Raji (cell line): Measurements from ENCODE around the gene SYCE1L.

Experiments
- POLR2A ChIP-seq: IDR thresholded peaks from 2 replicates; pipeline ENCODE4 v1.6.1; 2011; ENCODE audit warnings: low read depth, low read length, control low read depth; ENCODE audit not compliant: insufficient read depth

The SYCE1L gene

GRCh38 chr16:77199211-77199610 lies at the start of gene SYCE1L:
TSS of gene SYCE1L (plus strand) at chr16:77199408. CDS start at chr16:77199452, 44 bp downstream.
- no peak for TF ChIP-seq POLR2A

DNA sequence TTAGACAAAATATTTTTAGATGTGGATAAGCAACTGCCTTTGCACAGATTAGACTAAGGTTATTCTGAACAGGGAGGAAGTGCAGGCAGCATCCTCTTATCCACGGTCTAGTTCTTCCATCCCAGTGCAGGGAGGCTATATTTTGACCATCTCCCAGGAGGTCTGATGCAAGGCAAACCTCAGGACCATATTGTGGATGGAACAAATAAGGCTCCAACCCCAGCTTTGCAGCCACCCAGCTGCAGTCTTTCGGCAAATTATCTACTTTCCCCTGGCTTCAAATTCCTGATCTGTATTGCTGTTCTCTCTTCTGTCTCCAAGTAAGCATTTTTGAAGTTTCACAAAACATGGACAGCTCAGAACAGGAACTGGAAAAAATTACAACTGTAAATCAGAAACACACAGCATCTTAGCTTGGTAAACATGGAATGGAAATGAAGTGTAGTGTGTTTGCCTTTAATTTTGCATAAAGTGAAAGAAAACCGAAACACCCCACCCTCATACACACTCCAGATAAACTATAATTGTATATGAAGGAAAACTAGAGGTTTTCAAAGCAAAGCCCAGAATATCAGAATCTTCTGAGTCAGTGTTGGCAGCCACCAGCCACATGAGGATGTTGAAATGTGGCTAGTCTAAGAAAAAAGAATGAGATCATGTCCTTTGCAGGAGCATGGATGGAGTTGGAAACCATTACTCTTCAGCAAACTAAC lies 41.7 kb upstream of the SYCE1L start:
- no peak for TF ChIP-seq POLR2A

DNA sequence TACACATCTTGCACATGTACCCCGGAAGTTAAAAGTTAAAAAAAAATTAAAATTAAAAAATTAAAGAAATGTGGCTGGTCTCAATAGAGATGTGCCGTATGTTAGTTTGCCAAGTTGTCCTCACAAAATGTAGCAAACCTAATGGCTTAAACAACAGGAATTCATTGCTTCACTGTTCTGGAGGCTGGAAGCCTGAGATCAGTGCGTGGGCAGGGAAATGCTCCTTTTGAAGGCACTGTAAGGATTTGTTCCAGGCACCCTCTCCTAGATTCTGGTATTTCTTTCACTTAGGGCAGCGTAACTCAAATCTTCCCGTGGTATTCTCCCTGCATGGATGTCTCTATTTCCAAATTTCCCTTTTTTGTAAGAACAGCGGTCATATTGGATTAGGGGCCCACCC lies 40.9 kb upstream of the SYCE1L start:
- TF ChIP-seq POLR2A: no peak

DNA sequence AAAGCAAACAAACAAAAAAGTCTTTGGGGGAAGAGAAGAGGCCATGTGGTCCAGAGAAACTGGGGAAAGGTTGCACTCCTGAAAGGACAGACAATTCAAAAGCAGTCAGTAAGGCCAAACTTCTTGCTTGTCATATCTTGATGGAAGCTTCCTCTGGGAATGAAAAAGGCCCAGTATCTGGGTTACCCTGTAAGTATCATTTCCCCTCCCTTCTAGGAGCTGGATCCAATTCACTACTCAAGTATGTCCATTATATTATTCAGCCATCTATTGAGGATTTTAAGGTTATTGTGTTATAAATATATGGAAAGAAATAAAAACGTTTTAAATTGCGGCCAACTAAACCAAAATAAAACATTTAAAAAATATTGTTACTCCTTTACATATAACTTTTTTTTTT lies 34.2 kb upstream of the SYCE1L start:
- TF ChIP-seq POLR2A: no peak

DNA sequence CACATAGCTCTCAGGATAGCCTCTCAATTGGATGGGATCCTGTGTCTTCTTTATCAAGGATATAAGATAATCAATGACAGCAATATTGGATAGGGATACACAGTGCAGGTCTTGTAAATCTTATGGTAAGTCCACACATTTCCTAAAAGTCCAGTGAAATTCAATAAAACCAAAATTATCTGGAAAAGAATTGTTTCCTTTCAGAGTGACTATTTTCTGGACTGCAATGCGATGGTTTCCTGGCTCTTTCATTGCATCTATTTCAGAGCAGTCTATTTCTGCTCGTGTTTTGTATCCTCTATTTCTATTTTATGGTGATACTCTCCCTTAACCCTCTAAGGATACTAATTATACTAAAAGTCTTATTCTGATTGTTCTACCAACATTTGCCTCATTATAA lies 32.5 kb upstream of the SYCE1L start:
- no peak for TF ChIP-seq POLR2A

GRCh38 chr16:77168901-77169300 lies 30.3 kb upstream of the SYCE1L start:
- no peak for TF ChIP-seq POLR2A

GRCh38 chr16:77169650-77170236 lies 29.5 kb upstream of the SYCE1L start:
- TF ChIP-seq POLR2A: no peak

GRCh38 chr16:77170805-77171204 lies 28.4 kb upstream of the SYCE1L start:
- no peak for TF ChIP-seq POLR2A

- TF ChIP-seq POLR2A: no peak
Measured at GRCh38 chr16:77171745-77172635, 27.2 kb upstream of the SYCE1L start.

DNA sequence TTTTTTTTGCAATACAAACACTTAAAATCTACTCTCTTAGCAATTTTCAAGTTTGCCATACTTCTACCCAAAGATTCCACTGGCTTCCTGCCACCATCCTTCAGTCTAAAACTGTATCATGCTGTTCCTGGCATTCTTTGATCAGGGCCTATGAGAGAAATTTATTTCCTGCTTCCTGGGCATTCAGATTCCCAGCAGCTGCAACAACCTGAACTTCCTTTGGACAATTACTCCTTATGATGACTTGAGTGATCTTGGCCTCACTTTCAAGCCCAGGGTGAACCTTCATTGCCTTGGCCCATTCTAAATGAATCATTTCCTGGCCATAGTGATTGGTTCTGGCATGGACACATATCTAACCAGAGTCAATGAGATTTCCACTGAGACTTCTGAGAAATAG lies 26.3 kb upstream of the SYCE1L start:
- TF ChIP-seq POLR2A: no peak

DNA sequence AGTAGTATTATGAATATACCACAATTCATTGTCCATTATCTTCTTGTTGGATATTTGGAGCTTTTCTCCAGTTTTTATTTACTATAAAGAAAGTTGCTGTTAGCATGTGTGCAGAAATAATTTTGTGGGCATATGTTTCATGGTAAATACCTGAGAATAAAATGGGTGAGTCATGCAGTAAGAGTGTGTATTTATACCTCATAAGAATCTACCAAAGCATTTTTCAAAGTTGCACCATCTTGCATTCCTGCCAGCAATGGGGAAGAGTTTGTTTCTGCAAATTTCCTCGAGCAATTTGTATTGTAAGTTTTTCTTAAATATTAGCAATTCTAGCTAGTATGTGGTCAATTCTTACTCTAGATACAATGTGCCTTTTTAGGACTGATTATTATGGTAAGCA lies 16.1 kb upstream of the SYCE1L start:
- no peak for TF ChIP-seq POLR2A

- no peak for TF ChIP-seq POLR2A
Measured at GRCh38 chr16:77190190-77190477, 9.1 kb upstream of the SYCE1L start.

GRCh38 chr16:77190478-77191258 lies 8.5 kb upstream of the SYCE1L start, which contains the start of gene MON1B:
TSS of gene MON1B (plus strand) at chr16:77191190. CDS start at chr16:77191486, 296 bp downstream.
- peak; percentile 63 for TF ChIP-seq POLR2A

GRCh38 chr16:77191259-77191969 lies 7.8 kb upstream of the SYCE1L start:
- peak; percentile 0; the same call in 1 of the 2 replicates for TF ChIP-seq POLR2A
